ENCODE measurements around the gene OBSCN. TPM values are rescaled to one million over a fixed set of nuclear protein-coding genes. Genes with fewer than 3 reads are reported as not detected.

Gene OBSCN
- total and polyA plus RNA-seq, 10 of the 15 experiments (the other 5 are each of a cell fraction or from before 2014, with no cell fraction given) = 0.01 to 0.36 (median 0.08) TPM; not detected in 2

DNA sequence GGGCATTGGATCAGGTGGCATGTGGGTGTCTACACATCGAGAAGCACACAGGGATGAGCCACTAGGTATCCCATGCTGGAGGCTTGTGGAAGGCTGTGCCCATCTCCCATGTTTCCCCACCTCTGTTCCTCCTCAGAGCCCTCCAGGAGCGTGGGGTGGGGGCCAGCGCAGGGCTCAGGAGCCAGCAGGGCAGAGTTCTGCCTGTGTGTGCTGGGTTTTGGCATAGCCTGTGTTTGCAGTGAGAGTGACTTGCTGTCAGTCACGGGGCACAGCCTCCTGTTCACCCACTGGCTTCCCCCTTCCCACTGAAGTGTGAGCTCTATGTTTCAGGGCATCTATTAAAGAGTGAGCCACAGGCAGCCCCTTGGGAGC, 31.8 kb upstream of the OBSCN start (continued):
- TF ChIP-seq, protein P1, sequence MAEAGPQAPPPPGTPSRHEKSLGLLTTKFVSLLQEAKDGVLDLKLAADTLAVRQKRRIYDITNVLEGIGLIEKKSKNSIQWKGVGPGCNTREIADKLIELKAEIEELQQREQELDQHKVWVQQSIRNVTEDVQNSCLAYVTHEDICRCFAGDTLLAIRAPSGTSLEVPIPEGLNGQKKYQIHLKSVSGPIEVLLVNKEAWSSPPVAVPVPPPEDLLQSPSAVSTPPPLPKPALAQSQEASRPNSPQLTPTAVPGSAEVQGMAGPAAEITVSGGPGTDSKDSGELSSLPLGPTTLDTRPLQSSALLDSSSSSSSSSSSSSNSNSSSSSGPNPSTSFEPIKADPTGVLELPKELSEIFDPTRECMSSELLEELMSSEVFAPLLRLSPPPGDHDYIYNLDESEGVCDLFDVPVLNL (IDR thresholded peaks at IDR 0.05; ENCODE audit: low read depth, low read length) = no peak
- TF ChIP-seq, protein P2, sequence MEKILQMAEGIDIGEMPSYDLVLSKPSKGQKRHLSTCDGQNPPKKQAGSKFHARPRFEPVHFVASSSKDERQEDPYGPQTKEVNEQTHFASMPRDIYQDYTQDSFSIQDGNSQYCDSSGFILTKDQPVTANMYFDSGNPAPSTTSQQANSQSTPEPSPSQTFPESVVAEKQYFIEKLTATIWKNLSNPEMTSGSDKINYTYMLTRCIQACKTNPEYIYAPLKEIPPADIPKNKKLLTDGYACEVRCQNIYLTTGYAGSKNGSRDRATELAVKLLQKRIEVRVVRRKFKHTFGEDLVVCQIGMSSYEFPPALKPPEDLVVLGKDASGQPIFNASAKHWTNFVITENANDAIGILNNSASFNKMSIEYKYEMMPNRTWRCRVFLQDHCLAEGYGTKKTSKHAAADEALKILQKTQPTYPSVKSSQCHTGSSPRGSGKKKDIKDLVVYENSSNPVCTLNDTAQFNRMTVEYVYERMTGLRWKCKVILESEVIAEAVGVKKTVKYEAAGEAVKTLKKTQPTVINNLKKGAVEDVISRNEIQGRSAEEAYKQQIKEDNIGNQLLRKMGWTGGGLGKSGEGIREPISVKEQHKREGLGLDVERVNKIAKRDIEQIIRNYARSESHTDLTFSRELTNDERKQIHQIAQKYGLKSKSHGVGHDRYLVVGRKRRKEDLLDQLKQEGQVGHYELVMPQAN (conservative IDR thresholded peaks at IDR 0.05) = no peak
- no peak for TF ChIP-seq CEBPZ (IDR thresholded peaks at IDR 0.05; ENCODE audit: low read depth, low read length)
- no peak for TF ChIP-seq IKZF1 (conservative IDR thresholded peaks at IDR 0.05)
